ENCODE results near the gene LGALS3.
"Not testable (repeated sequence)": the region's sequence is repeated elsewhere in the genome, so short reads cannot be mapped to it uniquely, and the experiment has no call there.

The LGALS3 gene

DNA sequence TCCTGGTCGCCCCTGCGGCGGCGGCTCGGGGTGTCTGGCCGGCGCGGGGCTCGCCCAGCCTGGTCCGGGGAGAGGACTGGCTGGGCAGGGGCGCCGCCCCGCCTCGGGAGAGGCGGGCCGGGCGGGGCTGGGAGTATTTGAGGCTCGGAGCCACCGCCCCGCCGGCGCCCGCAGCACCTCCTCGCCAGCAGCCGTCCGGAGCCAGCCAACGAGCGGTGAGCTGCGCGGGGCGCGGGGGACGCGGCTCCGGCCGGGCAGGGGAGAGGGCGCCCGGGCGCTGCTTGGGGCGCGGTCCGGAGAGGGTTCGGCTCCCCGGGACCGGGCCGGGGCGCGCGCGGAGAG, at the start of gene LGALS3:
Gene LGALS3 (plus strand): TSS at position 167 of the 342 bp plus-strand sequence. CDS start 8,122 bp downstream, outside the sequence.
- DNase-seq = peak; percentile 79

DNA sequence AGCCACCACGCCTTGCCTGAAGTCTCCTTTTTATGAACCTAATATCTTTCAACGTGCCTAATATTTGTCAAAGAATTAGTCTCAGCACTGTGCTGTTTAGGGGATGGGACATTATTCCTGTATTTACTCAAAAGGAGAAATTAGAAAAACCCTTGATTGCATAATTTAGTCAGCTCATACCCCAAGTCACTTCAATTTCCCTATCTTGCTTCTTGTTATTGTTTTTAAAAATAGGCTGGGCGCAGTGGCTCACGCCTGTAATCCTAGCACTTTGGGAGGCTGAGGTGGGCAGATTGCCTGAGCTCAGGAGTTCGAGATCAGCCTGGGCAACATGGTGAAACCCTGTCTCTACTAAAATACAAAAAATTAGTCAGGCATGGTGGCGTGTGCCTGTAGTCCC, 49.1 kb upstream of the LGALS3 start:
- DNase-seq = not testable (repeated sequence)

DNA sequence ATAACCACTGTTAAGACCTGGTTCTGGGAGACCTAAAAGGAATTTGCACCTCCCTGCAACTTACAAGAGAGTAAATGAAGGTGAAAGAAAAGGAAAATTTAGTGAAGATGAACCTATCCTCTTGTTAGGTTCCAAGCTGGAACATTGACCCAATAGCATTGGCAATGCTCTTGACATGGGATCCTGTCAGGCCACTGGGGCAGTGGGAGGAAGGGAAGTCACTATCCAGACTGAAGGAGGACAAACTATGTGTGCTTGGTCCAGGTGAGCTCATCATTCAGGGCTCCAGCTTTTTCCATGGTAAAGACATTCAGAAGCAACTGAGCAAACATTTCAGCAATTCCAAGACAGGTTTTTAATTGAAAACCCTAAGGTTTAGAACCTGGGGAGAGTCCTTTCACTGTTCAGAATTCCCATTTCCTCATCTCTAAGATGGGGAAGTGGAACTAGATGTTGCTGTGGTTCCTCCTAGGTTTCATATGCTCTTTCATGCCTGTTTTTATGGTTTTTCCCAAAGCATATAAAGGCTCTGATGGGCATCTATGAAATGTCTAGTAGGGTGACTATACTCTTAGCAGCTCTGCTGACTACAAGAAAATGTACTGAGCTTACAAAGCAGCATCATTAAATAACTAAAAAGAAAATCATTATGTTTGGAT, 44.5 kb upstream of the LGALS3 start:
- DNase-seq = no peak

DNA sequence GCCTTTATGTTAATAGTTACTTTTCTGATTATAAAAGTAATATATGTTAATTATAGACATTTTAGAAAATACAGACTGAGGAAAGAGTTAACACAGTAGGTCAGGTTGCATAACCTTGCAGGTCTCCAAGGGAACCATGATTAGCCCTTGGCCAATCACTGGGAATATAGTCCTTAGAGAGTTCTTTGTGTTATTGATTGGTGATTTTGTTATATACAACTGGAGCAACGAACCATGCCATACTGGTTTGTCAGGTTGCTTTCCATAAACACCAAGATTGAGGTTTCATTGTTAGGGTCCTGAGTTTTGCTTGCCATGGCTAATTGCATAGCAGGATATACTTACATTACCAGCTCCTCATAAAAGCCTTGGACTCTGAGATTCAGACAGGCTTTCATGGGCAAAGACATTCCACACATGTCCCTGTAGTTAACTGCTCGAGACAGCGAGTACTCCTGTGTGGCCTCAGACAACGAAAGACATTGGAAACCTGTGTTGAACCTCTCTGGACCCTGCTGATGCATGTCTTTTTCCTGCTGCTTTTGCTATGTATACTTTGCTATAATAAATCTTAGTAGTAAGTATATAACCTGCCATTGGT, 43.9 kb upstream of the LGALS3 start:
- no peak for DNase-seq

DNA sequence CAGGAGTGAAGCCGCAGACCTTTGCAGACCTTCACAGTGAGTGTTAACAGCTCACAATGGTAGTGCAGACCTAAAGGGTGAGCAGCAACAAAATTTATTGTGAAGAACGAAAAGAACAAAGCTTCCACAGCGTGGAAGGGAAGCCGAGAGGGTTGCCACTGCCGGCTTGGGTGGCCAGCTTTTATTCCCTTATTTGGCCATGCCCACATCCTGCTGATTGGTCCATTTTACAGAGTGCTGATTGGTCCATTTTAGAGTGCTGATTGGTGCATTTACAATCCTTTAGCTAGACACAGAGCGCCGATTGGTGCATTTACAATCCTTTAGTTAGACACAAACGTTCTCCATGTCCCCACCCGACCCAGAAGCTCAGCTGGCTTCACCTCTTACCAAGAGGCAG, 42.1 kb upstream of the LGALS3 start:
- DNase-seq = no peak

DNA sequence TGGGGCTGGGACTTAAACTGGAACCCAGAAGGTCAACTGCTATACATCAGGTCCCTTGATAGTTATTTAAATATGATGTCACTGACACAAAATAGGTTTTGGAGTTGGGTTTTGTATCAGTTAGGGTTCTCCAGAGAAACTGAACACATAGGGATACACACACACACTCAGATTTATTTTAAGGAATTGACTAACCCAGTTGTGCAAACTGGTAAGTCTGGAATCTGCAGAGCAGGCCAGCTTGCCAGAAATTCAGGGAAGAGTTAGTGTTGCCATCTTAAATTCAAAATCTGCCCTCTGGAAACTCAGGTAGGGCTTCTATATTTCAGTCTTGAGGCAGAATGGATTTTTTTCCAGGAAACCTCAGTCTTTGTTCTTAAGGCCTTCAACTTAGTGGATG, 40.7 kb upstream of the LGALS3 start:
- no peak for DNase-seq

DNA sequence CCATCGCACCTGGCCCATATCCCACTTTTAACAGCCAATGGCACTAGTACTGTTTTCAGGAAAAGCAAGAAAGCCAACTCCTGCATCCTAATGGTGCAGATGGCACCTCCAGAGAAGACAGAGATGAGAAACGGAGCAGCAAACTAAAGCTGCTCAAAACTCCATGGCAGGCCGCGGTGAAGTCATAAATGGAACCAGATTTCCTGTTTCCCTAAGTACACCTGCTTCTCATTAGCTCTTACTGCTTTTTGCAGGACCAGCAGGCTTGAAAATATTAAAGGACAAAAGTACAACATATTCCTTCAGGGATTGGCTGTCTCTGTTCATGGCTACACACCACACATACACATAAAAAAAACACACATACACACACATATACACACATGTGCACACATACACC, 36.7 kb upstream of the LGALS3 start:
- no peak for DNase-seq

DNA sequence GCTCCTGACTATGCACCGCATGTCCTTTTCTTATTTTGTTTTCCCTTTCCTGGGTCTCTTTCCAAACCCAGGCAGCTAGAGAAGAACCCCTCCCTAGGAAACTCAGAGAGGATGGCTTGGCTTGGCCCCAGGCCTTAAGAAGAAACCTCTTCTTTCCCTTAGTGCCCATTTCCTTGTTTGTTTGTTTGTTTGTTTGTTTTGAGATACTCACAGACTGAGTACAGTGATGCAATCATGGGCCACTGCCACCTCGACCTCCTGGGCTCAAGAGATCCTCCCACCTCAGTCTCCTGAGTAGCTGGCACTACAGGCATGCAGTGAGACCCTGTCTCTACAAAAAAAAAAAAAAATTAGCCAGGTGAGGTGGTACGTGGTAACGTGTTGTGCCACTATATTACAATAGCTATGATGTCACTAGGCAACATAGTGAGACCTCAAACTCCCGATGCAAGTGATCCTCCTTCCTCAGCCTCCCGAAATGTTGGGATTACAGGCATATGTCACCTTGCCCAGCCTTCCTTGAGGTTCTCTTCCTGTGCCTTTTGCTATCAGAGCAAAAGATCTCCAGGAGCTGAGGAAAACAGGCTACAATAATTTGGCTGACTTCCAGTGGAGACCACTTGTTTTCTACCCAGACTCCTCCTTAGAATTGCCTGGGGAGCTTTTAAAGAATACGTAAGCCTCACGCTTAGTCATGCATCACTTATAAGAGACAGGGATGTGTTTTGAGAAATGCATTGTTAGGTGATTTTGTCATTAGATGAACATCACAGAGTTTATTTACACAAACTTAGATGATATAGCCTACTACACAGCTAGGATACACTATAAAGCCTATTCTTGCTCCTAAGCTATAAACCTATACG, 34.5 kb upstream of the LGALS3 start:
- no peak for DNase-seq

DNA sequence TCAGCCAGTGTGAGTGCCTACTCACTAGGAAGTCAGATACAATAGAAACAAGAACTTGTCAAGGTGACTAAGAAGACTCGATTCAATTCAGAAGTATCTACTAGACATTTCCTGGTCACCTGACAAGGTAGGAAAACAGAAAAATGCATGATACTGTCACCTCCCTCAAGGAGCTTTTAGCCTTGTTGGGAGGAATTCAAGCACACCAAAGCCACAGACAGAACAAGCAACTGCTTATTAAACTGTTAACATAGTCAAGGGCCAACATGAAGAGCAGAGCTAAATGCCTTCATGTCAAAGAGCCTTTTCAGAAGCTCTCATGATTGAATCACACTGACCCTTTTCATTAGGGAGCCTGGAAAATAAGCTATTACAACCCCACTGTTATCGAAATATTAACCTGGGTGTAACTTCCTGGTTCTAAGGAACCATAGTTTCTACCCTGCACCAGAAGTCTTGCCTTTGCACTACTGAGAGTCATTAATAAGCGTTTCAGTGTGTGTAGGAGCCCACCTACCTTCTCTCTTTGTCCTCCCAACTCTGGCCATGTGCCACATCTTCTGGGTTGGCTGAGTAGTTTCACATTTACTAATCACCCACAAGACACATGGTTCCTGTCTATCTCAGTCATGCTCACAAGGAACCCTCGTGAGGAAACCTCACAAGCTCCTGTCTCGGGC, 31.0 kb upstream of the LGALS3 start:
- DNase-seq = peak; percentile 69

DNA sequence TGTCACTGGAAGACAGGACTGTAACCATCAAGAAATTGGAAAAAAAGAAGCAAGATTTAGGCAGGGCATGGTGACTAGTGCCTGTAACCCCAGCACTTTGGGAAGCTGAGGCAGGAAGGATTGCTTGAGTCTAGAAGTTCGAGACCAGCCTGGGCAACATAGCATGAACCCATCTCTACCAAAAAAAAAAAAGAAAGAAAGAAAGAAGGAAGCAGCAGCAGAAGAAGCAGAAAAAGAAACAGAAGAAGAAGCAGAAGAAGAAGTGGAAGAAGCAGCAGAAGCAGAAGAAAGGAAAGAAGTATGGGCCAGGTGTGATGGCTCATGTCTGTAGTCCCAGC, 30.5 kb upstream of the LGALS3 start:
- no peak for DNase-seq

DNA sequence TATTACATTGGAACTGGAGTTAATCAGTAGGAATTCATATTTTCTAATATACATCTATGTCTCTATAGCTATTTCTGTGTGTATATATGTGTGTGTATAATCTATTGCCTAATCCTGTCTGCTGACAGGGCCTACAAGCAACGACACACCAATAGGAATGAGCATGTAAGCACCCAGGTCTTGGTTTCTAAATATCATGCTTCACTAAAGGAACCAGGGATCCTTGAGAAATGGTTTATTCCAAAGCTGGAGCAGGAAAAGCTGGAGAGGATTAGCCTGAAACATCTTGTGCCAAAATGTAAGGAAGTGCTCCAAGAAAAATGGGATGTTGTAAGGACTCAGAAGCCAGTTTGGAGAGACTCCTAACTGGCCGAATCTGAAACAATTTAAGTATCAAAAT, 29.3 kb upstream of the LGALS3 start:
- no peak for DNase-seq

DNA sequence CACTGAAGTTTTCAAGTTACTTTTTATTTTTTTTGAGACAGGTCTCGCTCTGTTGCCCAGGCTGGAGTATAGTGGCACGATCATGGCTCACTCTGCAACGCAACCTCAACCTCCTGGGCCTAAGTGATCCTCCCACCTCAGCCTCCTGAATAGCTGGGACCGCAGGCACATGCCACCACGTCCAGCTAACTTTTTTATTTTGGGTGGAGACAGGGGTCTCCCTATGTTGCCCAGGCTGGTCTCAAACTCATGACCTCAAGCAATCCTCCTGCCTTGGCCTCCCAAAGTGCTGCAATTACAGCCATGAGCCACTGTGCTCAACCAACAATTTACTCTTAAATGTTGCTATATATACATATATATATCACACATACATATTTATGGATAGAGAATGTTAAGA, 27.4 kb upstream of the LGALS3 start:
- DNase-seq = no peak

DNA sequence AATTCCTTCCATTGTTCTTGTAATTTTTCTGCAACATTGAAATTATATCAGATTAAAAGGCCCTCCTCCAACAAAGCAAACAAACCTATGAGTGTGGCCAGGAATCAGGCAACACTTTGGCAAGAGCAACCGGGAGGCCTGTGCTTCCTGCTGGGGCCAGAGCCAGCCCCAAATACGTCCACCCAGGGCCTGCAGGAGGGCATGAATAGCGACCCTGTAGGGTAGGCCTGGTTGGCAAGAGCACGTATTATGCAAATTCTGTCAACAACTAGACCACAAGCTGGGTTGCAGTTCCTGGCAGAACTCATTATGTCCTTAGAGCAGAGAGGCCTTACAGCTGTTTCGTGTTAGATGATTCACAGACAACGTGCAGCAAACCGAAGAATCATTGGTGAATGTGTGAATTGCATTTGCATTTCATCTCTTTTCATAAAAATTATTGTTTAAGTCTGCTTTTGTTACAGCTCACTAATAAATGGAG, 26.9 kb upstream of the LGALS3 start:
- peak; percentile 79 for DNase-seq

DNA sequence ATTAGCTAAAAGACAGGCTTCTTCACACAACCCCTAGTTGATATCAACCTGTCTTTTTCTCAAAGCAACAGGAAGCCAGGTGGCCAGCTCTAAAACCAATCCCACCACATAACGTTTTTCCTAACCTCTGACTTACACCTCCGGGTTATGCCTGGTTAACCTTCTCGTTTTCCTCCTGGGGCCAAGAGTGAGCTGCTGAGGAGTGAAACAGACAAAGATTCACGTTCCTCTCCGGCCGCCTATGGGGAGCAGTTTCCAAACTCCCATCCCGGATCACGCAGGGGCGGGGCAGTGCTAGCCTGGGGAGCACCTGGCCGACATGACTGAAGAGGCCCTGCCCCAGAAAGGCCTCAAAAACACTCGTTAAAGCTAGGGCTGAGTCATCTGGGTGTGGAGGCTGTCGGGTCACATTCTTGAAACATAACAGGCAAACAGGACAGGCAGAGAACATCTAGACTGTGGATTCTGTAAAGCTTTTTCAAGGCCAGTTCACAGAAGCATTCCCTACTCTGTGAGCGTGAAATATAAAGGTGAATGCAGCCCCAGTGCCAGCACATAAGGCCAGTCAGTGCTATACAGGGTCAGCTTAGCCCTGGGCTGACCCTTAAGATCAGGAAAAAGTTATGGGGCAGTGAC, 25.9 kb upstream of the LGALS3 start:
- peak; percentile 83 for DNase-seq

DNA sequence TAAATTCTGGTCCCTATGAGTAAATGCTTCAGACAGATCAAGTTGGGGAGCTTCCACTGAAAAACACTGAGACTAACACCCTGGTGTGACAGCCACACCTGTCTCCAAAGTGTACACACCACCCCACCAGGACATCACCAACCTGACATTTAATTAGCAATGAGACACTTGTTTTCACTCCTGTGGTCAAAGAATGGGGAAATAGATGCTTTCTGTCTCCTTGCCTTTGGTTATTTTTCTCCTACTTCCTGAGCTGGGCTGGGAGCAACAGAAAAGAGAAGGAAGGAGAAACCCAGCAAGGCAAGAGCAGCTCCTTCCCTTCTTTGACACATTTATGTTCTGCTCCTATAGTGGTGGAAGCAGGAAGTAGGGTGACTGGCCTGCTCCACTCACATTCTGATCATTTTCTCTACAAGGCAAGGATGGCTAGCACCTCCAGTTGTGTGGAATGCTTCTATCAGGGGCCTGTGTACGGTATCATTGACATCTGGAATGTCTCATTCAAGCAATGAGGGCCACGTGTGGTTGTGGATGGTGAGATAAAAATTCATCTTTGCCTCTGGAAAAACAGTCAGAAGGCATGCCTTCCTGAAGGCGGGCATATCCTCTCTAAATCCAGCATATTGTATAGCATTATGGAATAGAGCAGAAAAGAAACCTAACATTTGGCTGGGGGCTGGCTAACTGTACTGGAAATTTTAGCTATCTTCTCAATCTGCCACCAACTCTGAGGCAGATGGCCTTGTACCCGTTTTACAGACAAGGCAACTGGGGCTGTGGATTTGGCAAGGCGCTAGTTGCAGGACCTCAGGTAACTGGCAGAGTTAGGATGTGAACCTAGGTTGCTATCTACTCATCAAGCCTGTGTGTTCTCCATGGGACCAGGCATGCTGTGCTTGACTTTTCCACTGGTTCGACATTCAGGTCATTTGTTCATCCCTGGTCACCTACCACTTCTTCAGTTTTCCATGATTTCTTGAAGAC, 24.8 kb upstream of the LGALS3 start:
- no peak for DNase-seq

DNA sequence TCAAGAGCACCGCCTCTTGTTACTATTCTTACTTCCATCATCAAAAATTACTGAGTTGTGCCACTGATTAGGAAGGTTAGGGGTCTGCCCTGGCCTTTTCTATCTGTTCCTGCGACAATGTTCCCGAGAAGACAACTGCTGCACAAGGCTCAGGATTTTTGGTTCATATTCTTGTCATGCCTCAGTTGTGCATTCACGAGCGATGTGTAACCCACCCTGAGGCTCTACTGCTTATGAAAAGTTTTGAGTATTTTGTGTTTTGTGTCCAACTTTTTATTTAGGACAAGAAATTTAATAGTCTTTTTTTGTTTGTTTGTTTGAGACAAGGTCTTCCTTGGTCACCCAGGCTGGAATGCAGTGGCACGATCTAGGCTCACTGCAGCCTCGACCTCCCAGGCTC, 23.1 kb upstream of the LGALS3 start:
- DNase-seq = no peak

DNA sequence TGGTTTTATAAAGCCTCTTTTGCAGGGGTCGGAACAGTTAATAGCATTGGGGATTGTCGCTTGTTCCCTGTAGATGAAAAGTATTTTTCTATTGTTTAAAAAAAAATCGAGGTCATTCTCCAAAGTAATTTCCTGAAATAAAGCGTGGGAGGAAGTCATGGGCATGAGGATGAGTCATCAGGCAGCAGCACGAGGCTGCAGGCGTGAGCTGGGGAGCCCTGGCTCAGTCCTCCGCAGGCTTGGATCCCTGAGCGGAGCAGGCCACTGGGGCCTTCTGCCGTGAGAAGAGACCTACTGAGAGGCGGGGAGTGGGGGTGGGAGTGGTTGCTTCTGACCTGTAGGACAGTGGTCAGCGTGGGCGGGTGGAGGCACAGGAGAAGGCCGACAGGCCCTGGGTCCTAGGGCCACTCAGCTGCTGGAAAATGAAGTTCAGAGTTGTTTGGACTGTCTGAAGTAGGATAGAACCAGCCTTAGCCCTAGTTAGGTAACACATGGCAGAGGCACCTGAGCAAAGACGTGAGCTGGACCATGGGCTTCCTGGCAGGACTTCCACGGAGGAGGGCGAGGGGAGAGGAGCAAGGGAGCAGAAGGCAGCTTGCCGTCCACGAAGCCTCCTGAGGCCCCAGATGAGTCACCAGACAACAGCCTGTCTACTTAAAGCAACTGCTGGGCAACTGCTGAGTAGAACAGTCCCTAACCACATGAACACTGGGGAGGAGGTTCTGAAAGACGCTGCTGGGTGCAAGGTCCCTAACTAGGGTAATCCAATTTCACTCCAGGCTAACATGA, 21.1 kb upstream of the LGALS3 start:
- peak; percentile 73 for DNase-seq

DNA sequence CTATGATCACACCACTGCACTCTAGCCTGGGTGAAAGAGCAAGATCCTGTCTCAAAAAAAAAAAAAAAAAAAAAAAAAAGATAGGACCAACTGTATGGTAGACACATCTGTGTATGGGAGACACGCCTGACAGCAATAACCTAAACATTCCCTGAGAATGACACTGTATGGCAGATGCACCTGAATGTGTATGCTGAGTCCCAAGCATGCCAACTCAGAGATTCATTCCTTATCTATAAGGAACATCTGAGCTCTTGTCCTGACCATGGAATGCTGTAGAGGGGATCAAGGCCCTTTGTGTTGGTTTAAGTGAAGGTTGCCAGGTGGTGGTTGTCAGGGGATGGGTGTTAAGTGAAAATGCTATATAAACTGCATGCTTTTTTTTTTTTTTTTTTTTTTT, 19.2 kb upstream of the LGALS3 start:
- DNase-seq = peak; percentile 42

DNA sequence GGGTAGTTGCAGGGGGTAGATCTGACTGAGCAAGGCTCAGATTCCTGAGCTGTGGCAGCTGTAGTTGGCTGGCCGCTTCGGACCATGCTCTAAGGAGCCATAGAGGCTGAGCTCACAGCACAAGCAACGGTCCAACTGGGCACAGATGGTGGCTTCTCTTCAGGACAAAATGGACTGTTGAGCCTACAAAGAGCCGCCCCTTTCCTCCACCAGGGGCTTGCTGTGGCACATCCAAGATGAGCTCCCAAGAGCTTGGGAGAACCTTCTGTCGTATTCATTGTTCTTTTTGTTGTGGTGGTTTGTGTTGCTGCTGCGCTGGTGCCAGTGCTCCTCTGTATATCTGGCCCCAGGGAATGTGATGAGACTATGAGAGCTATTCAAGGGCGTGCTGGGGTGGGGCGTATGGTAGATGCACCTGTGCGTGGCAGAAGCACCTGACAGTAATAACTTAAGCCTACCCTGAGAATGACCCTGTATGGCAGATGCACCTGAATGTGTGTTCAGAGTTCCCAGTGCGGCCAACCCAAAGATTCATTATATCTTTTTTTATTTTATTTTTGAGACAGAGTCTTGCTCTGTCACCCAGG, 17.8 kb upstream of the LGALS3 start:
- DNase-seq = no peak

DNA sequence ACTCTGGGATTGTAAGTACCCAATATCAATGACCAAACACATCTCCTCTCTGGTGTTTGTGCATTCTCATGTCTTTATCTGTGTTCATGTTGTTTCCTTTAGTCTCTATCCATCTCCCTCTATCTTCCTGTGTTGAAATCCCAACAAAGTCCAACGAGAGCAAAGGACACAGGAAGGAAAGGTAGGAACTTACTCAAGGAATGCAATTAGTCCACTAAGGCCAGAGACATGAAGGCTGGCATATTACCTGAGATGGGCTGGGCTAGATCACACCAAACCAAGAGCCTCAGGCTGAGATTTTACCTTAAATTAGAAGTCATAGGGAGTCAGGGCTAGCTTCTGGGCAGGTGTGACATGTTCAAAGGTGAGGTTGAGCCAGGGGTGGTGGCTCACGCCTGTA, 14.3 kb upstream of the LGALS3 start:
- no peak for DNase-seq

DNA sequence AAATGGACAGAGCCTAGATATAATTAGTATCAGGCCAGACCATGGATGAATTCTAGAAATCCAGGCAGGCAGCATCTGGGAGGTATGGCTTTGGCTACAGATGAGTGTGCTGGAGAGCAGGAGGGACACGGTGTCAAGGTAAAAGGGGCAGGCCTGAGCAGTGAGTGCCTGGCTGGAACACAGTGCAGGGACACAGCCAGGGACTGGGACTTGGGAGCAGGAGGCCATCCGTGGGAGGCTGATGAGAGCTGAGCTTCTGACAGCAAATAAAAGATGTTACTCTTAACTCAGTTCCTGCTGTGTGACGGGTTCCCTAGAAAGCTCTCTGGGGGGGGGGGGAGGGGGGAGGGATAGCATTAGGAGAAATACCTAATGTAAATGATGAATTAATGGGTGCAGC, 13.6 kb upstream of the LGALS3 start:
- DNase-seq = no peak

Measured in hematopoietic multipotent progenitor cell treated with erythropoietin and hydrocortisone succinate and interleukin-3 and kit ligand, for 6 days (in vitro differentiated cells).